GM19452 (cell line): ENCODE measurements around the gene MRPS18C.

Source experiments
- ATAC-seq: cut with Tn5 transposase; IDR thresholded peaks from one replicate; pipeline ENCODE4 v1.9.1; 2021; ENCODE audit not compliant: unreplicated experiment

Gene MRPS18C

DNA sequence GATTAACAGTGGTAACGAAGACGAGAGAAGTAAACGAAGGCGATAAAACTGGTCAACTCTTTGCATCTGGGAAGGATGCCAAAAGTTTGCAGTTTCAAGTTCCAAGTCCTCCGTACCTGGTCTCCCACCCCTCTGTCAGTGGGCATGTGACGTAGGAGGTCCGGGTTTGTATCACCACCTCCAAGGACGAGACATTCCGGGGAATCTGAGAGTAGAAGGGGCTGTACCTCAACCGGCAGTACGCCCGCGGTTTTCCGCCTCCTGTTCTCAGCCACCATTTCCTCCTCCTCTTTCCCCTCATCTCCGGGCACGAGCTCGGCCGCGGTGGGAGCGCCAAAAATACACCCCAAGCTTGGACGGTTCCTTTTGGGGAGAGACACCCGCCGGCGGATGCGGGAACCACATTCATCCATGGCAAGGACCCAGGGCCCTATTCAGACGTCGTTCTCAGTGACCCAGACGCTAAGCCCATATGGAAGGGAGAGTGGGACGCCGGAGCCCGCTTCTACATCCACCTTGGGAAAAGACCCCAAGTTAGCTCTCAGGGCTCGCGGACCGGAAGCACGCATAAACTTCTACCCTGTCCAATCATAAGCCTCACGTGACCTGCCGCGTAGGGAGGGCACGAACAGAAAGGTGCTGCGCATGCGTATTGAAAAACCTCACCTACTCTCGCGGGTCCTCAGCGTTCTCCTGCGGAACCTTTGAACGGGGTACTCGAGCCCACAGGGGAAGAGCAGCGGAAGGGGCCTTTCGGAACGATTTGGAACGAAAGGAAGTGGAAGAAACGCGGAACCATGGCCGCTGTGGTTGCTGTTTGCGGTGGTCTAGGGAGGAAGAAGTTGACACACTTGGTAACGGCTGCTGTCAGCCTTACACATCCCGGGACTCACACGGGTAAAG is at the start of gene MRPS18C, which contains the start of gene HELQ:
Gene MRPS18C, plus strand, starts transcription at position 778 of the 903 bp plus-strand sequence. Its CDS starts 20 bp downstream, at position 798.
Gene HELQ, minus strand, starts transcription at position 543 of the 903 bp plus-strand sequence. Its CDS starts 130 bp downstream, at position 413.
- peak; percentile 95 for ATAC-seq

DNA sequence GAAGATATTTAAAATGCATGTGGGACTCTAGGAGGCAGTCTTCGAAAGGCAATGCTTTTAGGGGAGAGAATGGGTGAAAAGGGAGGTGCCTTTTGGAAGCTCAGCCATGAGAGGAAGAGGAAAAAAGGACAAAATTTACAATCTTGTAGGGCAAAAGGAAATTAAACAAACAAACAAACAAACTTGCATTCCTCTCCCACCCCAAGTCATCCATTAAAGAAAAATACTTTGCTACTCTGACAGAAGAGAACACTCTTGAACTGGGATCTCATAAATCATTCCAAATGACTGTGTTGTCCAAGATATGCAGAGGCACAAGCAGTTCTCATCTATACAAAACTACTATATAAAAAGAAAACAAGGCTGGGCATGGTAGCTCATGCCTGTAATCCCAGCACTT is 47.0 kb upstream of the MRPS18C start:
- ATAC-seq: no peak

DNA sequence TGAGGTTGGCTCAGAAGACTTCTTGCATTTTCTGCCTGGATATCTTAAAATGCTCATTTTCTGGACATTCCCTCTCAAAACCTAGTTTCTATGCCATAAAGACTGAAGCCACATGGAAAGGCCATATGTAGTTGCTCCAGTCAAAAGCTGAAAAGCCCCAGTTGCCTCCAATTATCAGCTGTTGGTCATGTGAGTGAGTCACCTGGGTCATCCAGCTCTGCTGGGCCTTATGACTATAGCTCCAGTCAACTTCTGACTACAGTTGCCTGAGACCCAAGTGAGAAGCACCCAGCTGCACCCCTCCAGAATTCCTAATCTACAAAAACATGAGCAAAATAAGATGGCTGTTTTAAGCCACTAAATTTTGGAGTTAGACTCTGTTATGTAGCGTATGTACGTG is 42.2 kb upstream of the MRPS18C start:
- ATAC-seq: no peak

DNA sequence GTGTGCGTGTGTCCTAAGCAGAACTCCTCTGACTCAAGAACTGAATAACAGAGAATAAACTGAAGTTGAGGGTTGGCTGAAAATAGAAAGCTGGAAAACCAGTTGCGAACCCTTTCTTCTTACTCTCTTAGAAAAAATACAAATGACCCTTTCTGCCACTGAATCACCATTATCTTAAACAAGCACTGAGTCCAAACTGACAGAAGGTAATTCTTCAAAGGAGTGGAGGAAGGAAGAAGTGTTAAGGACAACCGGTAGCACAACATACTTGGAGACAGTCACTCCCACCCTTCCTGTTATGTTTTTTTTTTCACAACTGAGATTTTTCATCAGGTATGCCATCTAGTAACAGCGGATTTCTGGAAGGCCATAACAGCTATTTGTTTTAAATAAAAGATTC is 38.3 kb upstream of the MRPS18C start:
- ATAC-seq: no peak

DNA sequence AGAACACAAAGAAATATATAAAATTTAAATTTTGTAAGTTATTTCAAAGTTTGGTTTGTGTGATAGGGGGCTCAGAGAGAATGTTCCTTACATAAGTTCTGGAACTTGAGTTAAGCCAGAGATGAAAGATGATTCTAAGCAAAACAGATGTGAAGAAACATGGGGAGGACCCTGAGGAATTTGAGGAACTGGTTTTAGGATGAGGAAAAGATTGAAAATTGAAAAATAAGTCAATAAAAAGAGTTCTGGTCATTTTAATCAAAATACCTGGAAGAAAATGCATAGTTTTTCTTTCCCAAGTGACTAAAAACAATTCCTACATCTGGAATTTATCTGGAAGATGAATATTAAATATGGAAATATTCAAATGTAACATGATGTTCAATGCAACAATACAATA is 37.6 kb upstream of the MRPS18C start:
- no peak for ATAC-seq

DNA sequence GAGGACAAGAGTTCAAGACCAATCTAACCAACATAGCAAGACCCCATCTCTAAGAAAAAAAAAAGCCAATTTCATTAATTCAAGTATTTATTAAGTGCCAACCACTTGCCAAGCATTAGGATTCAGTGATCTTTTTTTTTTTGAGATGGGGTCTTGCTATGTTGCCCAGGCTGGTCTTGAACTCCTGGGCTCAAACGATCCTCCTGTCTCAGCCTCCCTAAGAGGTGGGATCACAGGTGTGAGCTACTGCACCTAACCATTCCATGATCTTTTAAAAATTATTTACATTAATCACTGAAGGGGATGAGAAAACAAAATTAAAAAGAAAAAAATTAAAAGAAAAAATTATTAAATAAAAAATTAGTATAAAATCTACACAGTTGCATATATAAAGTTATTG is 24.7 kb upstream of the MRPS18C start:
- ATAC-seq: no peak

DNA sequence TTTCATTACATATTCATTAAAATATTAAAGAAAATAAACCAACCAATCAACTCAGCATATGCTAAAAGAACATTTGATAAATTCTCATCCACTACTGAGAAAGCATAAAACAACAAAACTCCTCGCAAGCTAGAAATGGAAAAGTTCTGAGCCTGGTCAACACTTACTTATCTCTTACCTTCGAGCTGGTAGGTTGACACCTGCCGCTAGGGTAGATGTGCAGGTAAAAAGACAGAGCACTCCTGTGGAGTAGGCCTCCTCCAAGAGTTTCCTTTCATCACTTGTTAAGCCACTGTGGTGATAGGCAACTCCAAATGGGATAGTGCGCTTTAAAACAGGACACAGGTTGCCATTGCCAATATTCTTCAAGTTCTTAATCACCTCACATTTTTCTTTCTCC is 19.2 kb upstream of the MRPS18C start:
- no peak for ATAC-seq

DNA sequence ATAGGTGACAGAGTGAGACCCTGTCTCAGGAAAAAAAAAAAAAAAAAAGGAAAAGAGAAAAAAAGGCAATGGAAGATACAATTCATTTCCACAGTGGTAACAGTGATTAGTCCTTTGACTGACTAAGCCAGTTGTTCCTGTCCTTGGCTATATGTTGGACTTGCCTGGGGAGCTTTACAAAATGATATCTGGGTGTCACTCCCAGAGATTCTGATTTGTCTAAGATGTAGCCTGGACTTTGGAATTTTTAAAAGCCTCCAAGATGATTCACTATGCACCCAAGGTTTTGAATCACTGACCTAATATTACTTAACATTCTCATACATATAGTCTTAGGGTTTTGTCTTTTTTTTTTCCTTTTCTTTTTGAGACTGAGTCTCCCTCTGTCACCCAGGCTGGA is 17.1 kb upstream of the MRPS18C start:
- no peak for ATAC-seq

DNA sequence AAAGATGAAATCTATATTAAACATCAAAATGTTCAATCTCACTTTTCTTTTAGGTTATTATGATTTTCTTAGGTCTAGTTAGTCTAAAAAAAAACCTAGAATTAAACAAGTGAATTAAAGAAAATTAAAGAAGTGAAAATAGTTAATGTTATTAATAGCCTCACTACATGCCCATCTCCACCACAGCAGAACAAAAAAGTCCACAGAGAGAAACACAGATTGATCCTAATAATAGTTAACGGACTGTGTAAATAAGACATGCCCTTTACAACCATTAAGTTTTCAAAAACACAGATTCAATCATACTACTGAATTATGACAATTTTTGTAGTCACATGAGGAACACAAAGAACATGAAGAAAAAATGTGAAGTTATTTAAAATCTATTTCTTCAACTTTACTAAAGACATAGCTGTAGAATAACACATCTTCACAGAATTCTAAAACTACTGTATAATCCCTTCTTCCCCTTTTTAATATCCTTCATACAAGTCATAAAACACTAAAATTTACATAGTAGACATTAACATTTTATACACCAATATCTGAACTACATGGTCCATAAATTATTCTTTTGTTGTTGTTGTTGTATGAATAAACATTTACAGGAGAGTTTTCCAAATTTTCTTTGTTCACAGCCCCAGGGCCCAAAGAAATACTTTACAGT is 15.6 kb upstream of the MRPS18C start:
- no peak for ATAC-seq

DNA sequence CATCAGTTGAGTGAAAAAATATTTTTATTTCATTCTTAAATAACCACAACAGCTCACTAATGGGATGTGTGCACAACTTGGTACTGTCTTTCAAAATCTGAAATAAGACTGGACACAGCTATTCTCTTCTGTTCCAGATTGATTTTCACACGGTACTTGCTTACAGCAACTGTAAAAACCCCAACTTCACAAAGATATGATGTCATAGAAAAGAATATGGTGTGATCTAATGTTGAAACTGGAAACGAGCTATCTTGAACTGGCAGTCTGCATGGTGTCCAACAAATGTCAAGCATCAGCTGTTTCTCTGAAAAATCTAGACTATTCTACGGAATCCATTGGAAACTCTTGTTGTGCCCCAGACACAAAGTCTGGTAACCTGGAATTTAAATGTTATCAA is 15.0 kb upstream of the MRPS18C start:
- no peak for ATAC-seq

DNA sequence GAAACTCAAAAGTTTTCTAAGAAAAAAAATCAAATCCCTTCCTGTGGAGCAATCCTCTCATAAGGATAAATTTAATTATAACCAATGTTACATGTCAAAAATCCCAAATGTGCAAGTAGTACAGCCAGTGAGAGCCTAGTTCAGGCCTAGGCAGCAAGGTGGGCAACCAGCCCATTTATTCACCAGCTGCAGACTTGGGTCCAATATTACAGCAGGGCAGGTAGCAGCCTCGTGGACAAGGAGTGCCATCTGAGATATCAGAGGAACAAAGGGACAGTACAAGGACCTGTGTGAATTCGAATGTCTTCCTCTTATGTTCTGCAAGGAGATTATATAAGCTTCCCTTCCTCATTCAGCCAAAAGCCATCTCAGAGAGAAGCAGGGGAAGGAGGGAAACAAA is 6.8 kb upstream of the MRPS18C start:
- no peak for ATAC-seq

DNA sequence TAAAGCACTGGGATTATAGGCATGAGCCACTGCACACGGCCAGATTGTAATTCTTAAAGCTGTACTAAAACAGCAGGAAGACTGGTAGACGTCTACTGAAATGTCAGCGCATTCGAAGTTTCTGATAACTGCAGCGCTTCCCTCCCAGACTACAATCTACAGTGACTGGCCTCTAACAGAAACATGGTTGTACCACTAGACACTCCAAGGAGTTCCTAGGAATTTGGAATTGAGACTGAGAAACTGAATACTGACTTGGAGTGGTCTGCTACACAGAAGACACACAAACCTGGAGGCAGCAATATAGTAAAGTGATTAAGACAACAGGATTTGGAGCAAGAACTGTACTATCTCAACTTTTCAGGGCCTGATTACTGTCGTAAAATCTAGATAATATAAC is 1.2 kb upstream of the MRPS18C start:
- ATAC-seq: no peak

DNA sequence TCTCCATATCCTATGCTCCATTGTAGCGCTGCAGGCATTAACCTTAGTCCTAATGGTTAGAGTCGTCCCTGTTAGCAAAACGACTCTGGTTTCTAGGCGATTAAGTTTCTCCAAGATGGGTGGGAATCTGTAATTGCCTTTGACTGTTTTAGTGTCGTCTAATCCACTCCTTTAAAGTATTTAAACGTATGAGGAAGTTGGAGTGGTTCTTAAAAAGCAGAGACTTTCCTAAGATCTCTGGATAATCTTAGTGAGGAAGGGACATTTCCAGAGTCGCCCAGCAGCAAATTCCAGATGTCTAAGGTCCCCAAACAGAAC is 285 bp downstream of the MRPS18C start:
- ATAC-seq: no peak

DNA sequence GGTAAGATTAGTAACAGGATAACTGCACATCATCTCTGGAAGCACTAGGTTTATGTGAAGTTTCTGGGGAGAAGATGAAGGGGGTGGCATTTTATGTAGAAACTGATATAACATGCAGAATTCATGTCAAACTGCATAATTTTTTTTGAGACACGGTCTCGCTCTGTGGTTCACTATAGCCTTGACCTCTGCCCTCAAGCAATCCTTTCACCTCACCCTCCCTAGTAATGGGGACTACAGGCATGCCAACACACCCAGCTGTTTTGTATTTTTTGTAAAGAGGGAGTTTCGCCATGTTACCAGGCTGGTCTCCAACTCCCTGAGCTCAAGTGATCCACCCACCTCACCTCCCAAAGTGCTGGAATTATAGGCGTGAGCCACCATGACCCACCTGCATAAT is 17.6 kb downstream of the MRPS18C start:
- ATAC-seq: no peak

DNA sequence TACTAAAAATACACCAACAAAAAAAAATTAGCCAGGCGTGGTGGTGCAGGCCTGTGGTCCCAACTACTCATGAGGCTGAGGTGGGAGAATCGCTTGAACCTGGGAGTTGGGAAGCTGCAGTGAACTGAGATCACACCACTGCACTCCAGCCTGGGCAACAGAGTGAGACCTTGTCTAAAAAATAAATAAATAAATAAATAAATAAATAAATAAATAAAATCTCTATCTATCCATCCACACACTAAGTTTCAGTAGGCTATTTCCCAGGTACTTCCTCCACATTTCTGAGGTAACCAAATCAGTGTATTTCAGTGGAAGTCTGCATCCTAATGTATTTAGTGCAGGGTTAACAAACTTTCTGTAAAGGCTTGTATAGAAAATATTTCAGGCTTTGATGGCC is 18.1 kb downstream of the MRPS18C start:
- ATAC-seq: no peak

DNA sequence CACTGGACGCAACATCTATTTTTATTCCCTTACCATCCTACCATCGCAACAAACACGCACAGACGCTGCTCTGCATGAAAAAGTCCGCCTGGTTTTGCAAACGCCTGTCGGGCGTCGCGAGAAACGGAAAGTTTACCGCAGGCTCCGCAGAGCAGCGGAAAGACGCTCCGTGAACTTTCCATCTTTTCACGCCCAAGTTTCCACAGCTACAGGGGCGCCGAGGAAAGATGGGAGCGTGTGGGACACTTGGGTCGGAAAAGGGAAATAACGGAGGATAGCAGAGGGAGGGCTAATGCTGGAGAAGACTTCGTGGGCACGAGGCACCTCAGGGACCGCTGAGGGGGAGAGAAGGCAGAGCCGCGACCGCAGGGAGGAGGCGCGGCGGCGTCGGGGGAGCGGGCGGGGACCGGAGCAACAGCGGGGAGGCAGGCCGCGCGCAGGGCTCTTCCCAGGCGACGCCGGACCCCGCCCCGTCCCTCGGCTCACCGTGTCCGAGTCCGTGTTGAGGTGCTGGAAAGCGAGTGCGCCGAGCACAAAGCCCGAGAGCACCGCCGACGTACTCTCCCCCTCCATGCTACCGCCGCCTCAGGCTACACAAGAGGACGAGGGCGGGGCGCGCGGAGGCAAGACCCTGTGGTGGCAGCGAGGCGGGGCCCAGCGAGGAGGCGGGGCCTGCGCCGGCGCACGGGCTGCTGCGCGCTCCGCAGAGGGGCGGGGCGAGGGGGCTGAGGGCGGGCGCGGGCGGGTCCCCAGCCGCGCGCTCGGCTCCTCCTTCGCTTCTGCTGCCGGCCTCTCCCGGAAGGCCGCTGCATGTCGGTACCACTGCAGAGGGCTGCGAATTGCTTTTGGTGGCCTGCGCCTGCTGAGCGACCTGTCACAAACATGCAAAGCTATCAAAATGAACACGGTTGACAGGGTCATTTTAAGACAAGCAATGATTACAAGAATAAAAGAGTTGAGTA is 28.9 kb downstream of the MRPS18C start, which contains the start of gene ABRAXAS1:
Gene ABRAXAS1, minus strand, starts transcription at position 601 of the 962 bp plus-strand sequence. Its CDS starts 28 bp downstream, at position 573.
- ATAC-seq: peak; percentile 95

DNA sequence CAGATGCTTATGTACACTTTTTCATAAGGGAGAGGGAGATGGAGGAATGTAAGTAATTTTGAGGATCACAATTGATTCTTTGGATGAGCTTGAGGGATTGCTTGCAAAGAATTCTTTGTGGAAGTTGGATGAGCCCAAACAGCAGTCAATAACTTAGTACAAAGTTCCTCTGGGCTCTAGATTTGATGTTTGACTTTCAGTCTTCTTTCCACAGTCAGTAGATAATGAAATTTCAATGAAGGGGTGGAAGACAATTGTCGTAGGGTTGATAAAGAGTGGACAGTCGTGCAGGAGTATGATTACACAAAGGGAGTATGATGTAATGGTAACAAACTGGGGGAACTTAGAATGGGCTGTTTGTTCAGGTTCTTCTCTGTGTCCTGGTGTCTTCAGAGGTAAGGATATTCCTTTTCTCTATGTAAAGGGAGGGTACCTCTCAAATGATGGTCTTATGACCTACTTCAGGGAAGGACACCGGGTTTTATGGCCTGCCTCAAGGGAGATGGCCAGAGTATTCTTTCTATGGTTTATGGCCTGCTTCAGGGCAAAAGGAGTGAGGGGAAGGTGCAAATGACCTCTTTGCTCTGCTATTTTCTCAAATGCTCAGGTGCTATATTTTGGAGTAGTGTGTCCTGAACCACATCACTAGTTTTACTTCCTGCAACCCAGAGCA is 30.7 kb downstream of the MRPS18C start:
- ATAC-seq: no peak

DNA sequence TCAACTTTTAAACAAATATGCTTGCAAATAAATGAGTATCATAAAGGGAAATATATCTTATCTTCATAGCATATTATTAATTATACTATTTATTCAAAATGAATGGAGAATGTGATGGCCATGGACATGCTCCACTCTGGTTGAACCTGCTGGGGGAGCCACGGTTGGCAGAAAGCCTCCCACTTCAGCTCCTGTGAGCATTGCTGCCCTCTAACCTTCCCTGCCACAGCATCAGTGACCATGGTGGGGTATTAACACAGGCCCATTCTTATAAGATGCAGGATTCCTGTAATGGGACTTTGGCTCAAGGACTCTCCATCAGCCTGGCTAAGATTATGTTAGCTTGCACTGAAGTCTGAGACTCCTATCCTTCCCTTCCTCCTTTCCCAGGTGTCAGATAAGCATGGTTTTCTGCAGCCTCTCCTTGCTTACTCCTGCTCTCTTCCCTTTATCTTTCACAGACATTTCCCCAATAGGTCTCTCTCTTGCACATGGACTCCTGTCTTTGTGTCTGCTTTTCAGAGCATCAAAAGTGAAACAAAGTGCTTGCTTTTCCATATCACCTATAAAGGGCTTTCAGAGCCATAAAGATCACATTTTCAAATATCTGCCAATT is 34.0 kb downstream of the MRPS18C start:
- ATAC-seq: no peak

DNA sequence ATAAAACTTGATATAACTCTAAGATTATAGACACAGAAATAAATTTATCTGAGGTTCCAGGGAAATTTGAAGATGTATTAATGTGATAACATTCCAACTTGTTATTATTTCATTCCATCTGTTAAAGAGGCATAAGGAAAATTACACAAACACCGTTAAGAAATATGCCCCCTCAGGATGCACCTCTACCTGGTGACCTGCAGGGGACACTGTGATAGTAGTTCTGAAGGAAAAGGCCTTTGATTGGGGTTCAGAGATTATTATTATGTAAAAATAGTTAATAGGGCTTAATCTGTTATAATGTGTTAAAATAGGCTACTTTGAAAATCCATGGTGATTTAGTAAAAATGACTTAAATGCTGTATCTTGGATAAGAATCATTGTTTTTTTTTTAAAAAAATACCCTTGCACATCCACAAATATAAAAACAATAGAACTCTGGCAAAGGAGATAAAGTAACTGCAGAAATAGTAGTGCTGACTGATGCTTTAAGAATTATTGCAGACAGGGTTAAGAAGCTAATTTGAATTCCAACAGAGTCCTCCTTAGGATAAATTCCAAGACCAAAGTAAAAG is 35.1 kb downstream of the MRPS18C start:
- peak; percentile 58 for ATAC-seq
